ENCODE results near the gene PPP2R2D.
"Not testable (repeated sequence)": the region's sequence is repeated elsewhere in the genome, so short reads cannot be mapped to it uniquely, and the experiment has no call there.

PPP2R2D gene

GRCh38 chr10:131934769-131935168 is 34.0 kb downstream of the PPP2R2D start:
- intact Hi-C loops (cut with DNase I): no loop called here
- DNase-seq: no peak

GRCh38 chr10:131935260-131935659 is 34.5 kb downstream of the PPP2R2D start:
- intact Hi-C loops (cut with DNase I): no loop called here
- no peak for DNase-seq

- DNase-seq: no peak
- intact Hi-C loops (cut with DNase I): no loop called here
Observed at GRCh38 chr10:131936294-131936693, 35.5 kb downstream of the PPP2R2D start.

GRCh38 chr10:131936736-131937135 is 35.9 kb downstream of the PPP2R2D start:
- DNase-seq: no peak
- intact Hi-C loops (cut with DNase I): no loop called here

GRCh38 chr10:131937836-131938235 is 37.0 kb downstream of the PPP2R2D start:
- no peak for DNase-seq
- intact Hi-C loops (cut with DNase I): no loop called here

- intact Hi-C loops (cut with DNase I): no loop called here
- no peak for DNase-seq
Observed at GRCh38 chr10:131938681-131939080, 37.9 kb downstream of the PPP2R2D start.

GRCh38 chr10:131942455-131942854 is 41.6 kb downstream of the PPP2R2D start:
- DNase-seq: no peak

GRCh38 chr10:131943021-131943814 is 42.4 kb downstream of the PPP2R2D start:
- DNase-seq: peak in 10 of 42 donors; percentile 27 to 62 (median 40)
- intact Hi-C loops (cut with DNase I): no loop called here

More at GRCh38 chr10:131942455-131942854, 41.6 kb downstream of the PPP2R2D start:
- intact Hi-C loops (cut with DNase I): no loop called here

- intact Hi-C loops (cut with DNase I): no loop called here
- DNase-seq: peak in 1 of 42 donors; percentile 7
Observed at GRCh38 chr10:131944412-131944811, 43.6 kb downstream of the PPP2R2D start.

- intact Hi-C loops (cut with DNase I): no loop called here
- DNase-seq: peak in 2 of 42 donors; percentile 16 to 20
Observed at GRCh38 chr10:131944976-131945695, 44.3 kb downstream of the PPP2R2D start.

- intact Hi-C loops (cut with DNase I): no loop called here
- peak in 2 of 42 donors; percentile 11 to 12 for DNase-seq
Observed at GRCh38 chr10:131946321-131946751, 45.5 kb downstream of the PPP2R2D start.

- peak in 2 of 42 donors; percentile 11 to 18 for DNase-seq
Observed at GRCh38 chr10:131946880-131947279, 46.1 kb downstream of the PPP2R2D start.

GRCh38 chr10:131947631-131948347 is 47.0 kb downstream of the PPP2R2D start:
- peak in 2 of 42 donors; percentile 5 to 13 for DNase-seq
- intact Hi-C loops (cut with DNase I): no loop called here

More at GRCh38 chr10:131946880-131947279, 46.1 kb downstream of the PPP2R2D start:
- intact Hi-C loops (cut with DNase I): no loop called here

- intact Hi-C loops (cut with DNase I): no loop called here
- DNase-seq: peak in 1 of 42 donors; percentile 11
Observed at GRCh38 chr10:131948501-131948900, 47.7 kb downstream of the PPP2R2D start.

- intact Hi-C loops (cut with DNase I): no loop called here
- peak in 2 of 42 donors; percentile 12 to 13 for DNase-seq
Observed at GRCh38 chr10:131949041-131949862, 48.4 kb downstream of the PPP2R2D start.

GRCh38 chr10:131949908-131950307 is 49.1 kb downstream of the PPP2R2D start:
- intact Hi-C loops (cut with DNase I); DNase-seq: not testable (repeated sequence)

- intact Hi-C loops (cut with DNase I): no loop called here
- DNase-seq: no peak
Observed at GRCh38 chr10:131954356-131954965, 53.7 kb downstream of the PPP2R2D start.

Measured in head of caudate nucleus (tissue), 42 donors.